Suppressor macrophage treated with lipopolysaccharide for 4 hours (primary cell): Measurements from ENCODE around the gene MORF4L1.
"Not testable (repeated sequence)": the region's sequence is repeated elsewhere in the genome, so short reads cannot be mapped to it uniquely, and the experiment has no call there.

Experiments used
- DNase-seq: peaks from one replicate; pipeline ENCODE4 v3.0.0-alpha.2; 2020

Gene MORF4L1, protein sequence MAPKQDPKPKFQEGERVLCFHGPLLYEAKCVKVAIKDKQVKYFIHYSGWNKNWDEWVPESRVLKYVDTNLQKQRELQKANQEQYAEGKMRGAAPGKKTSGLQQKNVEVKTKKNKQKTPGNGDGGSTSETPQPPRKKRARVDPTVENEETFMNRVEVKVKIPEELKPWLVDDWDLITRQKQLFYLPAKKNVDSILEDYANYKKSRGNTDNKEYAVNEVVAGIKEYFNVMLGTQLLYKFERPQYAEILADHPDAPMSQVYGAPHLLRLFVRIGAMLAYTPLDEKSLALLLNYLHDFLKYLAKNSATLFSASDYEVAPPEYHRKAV

DNA sequence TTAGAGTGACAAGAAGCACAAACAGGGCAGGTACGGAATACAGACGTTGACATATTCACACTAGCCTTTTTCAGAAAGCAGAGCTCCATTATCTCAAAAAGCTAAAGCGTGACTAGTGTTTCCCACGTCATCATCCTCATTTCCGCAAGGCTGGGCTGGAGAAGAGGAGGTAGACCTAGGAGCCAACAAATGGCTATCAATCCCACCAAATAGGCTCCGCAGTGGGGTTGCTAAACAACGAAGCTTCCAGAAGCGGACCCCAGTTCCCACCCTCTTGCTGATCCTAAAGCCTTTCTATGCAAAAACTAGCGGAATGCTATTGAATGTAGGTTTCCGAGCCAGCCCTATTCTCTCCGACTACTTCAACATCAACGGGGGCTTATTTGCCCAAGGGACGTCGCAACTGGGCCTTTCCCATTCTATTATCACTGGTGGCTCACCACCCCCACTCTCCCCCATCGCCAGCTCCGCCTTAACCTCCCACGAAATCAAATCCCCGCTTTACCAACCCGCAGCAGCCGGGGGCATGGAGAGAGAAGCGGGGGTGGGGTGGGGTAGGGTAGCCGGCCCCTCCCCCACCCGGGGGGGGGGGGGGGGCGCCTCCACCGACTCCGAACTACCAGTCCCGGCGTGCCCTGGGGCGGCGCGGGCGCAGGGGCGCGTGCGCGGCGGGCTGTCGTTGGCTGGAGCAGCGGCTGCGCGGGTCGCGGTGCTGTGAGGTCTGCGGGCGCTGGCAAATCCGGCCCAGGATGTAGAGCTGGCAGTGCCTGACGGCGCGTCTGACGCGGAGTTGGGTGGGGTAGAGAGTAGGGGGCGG lies at the start of gene MORF4L1:
Gene MORF4L1 (plus strand): TSS at position 736 of the 817 bp plus-strand sequence. CDS start 128 bp downstream, outside the sequence.
- peak; percentile 96 for DNase-seq

DNA sequence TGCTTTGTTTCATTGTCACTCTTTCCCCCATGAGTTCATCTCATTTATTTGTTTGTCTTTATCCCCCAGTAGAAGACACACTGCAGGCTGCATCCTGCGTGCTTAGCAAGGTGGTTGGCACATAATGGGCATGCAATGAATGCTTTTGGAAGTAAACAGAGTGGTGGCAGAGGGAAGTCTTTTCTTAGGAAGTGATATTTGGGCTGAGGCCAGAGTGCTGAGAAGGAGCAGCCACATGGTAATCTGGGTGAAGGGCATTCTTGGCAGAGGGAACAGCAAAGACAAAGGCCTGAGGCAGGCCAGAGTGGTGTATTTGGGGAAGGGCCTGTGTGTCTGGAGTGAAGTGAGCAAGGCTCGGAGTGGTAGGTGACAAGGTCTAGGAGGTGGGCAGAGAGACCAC lies 43.8 kb upstream of the MORF4L1 start:
- DNase-seq, result no peak

DNA sequence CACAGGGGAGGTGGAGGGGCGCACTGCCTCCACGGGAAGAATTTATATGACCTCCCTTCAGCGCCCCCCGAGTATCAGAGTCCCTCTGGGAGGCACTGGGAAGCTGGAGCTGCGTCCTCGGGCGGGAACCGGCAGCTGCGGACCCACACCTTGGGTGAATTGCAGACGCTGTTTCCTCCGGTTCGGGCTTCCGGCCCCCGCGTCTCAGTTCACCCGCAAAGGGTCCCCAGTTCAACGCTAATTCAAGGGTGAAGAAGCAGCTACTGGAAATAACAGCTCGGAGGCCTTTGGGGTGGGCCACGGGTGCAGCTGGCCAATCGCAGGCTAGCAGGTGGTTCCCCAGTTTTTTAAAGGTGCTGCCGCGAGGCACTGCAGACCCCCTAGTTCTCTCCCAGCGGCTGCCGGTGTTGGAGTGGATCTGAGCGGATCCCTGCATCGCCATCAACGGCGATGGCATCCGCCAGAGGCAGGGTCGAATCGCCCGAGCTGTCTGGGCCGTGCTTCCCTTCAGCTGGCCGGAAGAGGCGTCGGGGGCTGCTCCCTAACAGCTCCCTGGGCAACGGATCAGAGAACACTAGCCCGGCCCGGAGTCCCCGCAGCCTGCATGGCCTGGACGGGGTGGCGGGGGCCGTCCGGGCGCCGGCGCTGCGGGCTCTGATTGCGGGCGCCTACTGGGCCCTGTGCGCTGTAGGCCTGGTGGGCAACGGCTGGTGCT lies 42.0 kb upstream of the MORF4L1 start:
- no peak for DNase-seq

- DNase-seq, result no peak
Measured at GRCh38 chr15:78831229-78832207, 41.2 kb upstream of the MORF4L1 start.

DNA sequence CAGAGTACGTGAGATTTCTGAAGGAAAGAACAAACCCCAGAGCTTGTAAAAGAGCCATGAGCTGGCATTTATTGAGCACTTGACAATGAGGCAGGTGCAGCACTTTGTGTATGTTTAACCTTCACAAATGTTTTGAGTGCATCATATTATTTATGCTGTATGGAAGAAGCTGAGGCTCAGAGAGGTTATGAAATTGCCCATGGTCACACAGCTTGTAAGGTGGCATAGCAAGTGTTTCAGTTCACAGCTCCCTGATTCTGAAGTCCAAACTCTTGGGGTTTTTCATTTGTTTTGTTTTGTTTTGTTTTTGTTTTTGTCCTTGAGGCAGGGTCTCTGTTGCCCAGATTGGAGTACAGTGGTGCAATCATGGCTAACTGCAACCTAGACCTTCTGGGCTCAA lies 36.4 kb upstream of the MORF4L1 start:
- no peak for DNase-seq

- no peak for DNase-seq
Measured at GRCh38 chr15:78837131-78837530, 35.6 kb upstream of the MORF4L1 start.

DNA sequence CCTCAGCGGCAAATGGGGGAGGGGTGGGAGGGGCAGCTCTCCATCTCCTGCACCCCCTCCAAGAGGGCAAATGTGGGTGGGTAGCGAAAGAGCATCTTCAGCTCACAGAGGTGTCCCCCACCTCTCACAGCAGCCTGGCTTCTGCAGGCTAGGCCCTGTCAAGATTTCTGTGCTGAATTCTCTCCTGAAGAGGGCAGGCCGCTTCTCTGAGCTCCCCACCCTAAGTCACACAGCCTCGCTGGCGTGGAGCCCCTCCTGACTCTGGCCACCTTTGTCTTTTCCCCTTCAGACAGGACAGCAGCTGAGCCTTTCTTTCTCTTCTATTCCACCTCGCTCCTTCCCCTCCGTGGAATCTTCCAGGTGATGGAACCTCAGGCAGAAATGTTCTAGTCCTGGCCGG lies 35.1 kb upstream of the MORF4L1 start:
- no peak for DNase-seq

- DNase-seq, result no peak
Measured at GRCh38 chr15:78838489-78838888, 34.2 kb upstream of the MORF4L1 start.

GRCh38 chr15:78839151-78839550 lies 33.5 kb upstream of the MORF4L1 start:
- DNase-seq, result not testable (repeated sequence)

DNA sequence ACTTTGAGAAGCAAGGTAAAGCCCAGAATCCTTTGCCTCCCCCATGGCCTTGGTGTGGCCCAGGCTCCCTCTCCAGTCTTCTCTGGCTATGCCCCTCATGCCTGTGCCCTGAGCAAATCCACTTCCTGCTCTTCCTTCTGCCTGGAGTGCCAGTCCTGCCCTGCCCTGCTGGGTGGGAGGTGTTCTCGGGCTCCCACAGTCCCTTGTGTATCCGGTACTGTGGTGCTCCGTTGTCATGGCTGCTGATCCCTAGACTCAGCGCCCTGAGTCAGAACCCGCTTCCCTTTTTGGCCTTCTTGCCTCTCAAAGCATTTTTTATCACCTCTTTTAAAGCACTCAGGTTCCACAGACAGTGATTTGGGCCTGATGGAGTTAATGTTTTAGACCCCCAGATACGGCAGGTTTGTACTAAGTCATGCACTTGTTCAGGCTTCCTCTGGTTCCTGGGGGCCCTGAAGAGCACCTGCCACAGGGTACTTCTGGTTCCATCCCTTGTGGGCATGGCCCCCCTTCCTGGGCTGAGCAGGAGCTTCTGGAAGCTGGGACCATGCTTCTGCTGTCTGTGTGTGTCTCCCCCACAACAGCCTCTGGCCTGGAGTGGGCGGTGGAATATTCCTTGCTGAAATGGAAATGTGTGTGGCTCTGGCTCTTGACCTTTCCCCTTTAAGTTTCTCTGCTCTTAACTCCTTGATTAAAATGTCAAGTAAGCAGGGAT lies 31.9 kb upstream of the MORF4L1 start:
- peak; percentile 58 for DNase-seq

- no peak for DNase-seq
Measured at GRCh38 chr15:78841376-78841706, 31.3 kb upstream of the MORF4L1 start.

- no peak for DNase-seq
Measured at GRCh38 chr15:78841891-78842290, 30.8 kb upstream of the MORF4L1 start.

DNA sequence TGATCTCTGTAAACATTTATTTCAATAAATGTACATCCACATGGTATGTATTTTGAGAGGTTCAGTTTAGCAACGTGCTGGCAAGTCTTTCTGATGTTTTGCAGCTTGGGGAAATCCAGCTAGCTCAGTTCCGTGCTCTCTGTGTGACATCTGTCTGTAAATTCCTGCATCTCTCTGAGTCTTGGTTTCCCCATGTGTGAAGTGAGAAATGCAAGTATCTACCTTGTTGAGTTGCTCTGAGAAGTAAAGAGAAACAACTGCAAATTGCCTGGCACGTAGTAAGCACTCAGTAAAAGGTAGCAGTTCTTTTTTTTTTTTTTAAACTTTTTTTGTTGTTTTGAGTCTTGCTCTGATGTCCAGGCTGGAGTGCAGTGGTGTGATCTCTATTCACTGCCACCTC lies 30.2 kb upstream of the MORF4L1 start:
- no peak for DNase-seq

DNA sequence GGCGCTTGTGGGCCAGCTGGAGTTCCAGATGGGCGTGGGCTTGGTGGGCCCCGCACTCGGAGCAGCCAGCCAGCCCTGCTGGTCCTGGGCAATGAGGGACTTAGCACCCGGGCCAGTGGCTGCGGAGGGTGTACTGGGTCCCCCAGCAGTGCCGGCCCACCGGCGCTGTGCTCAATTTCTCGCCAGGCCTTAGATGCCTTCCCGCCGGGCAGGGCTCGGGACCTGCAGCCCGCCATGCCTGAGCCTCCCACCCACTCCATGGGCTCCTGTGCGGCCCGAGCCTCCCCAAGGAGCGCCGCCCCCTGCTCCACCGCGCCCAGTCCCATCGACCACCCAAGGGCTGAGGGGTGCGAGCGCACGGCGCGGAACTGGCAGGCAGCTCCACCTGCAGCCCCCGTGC lies 25.8 kb upstream of the MORF4L1 start:
- not testable (repeated sequence) for DNase-seq

- DNase-seq, result not testable (repeated sequence)
Measured at GRCh38 chr15:78847387-78847906, 25.2 kb upstream of the MORF4L1 start.

DNA sequence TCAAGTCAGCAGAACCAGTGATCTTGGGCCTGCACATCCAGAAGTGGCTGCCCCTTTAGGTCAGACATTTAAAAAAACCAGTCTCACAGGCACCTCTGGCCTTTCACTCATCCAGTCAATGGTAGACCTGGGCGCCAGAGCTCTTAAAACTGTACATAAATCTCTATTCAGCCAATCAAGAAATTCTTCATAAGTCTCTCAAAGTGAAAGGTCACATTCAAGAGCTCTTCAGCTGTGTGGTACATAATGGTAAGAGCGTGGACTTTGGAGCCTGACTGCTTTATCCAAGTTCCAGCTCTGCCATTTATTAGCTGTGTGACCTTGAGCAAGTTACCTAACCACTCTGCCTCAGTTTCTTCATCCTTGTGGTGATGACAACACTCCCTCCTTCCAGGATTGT lies 22.3 kb upstream of the MORF4L1 start:
- DNase-seq, result no peak

- no peak for DNase-seq
Measured at GRCh38 chr15:78850941-78851755, 21.5 kb upstream of the MORF4L1 start.

DNA sequence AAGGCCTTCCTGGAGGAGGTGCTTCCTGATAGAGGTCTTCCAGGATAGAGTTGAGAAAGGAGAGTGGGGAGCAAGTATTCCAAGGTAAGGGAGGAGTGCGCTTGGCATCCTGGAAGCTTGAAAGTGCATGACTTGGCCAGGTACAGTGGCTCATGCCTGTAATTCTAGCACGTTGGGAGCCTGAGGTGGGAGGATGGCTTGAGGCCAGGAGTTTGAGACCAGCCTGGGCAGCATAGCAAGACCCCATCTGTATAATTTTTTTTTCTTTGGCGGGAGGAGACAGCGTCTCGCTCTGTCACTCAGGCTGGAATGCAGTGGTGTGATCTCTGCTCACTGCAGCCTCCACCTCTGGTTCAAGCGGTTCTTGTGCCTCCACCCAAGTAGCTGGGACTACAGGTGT lies 19.2 kb upstream of the MORF4L1 start:
- DNase-seq, result no peak

- no peak for DNase-seq
Measured at GRCh38 chr15:78854833-78855372, 17.8 kb upstream of the MORF4L1 start.

DNA sequence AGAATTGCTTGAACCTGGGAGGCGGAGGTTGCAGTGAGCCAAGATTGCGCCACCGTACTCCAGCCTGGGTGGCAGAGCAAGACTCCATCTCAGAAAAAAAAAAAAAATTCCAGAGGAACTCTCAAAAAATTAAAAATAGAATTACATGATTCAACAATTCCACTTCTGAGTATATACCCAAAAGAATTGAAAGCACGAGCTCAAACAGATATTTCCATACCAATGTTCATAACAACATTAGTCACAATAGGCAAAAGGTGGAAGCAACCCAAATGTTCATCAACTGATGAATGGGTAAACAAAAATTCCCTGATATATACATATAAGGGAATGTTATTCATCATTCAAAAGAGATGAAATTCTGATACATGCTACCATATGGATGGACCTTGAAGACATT lies 16.9 kb upstream of the MORF4L1 start:
- peak; percentile 30 for DNase-seq
